ENCODE measurements around the gene NAALADL2. TPM values are rescaled to one million over a fixed set of nuclear protein-coding genes. Genes with fewer than 3 reads are reported as not detected.

Gene NAALADL2
- total RNA-seq, result under 1 TPM in 1 of 2 donors, not detected in 1; 0.35 TPM

DNA sequence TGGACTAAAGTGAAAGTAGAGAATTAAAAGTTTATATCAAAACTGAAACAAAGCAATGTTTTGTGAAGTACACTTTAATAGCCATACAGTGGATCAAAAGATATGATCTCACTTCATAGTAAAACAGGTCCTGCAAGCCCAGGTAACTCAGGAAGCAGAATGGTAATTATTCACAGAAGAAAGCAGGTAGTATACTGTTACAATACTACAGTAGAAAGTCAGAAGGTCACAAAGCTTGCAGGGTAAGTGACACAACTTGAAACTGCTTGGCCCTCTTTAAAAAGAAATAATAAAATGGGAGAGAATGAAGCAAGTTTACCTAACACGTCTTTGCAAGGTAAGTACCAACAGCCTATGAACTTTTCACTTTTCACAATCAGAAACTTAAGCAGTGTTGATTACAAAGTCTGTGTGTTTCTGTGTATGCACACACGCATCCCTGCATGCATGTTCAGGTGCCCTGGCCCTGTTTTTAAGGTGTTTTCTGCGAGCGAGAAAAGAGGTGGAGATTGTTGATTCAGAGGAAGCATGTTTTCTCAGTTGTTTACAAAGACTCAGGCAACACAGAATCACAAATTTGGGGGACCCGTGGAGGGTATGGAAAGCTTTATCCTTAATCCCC is at the start of gene NAALADL2:
Gene NAALADL2 (plus strand): TSS at position 221 of the 622 bp plus-strand sequence.
- no peak within 1 kb of the TSS for H3K27ac Mint-ChIP-seq
- H3K9me3 Mint-ChIP-seq, result peaks cover 4 to 7% of the 10 kb centered on the region in 2 donors
- H3K36me3 Mint-ChIP-seq, result no peaks in the 10 kb centered on the region
- ATAC-seq (no peak), DNase-seq (ENCODE audit: low spot score in 2 of 2) (no peak)

DNA sequence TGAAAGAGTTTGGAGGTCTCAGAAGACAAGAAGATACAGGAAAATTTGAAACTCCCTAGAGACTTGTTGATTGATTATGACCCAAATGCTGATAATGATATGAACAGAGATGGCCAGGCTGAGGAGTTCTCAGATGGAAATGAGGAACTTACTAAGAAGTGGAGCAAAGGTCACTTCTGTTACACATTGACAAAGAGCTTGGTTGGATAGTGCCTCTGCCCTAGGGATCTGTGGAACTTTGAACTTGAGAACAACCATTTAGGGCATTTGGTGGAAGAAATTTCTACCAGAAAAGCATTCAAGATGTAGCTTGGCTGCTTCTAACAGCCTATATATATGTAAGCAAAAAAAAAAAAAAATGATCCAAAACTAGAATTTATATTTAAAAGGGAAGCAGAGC is 48.9 kb upstream of the NAALADL2 start:
- no peak for DNase-seq (ENCODE audit: low spot score in 2 of 2)
- Mint-ChIP-seq H3K27ac (no peak overlapping the region), H3K9me3 (peaks cover 5 to 6% of the 10 kb centered on the region in 2 donors), H3K36me3 (no peaks in the 10 kb centered on the region)
- no peak for ATAC-seq

DNA sequence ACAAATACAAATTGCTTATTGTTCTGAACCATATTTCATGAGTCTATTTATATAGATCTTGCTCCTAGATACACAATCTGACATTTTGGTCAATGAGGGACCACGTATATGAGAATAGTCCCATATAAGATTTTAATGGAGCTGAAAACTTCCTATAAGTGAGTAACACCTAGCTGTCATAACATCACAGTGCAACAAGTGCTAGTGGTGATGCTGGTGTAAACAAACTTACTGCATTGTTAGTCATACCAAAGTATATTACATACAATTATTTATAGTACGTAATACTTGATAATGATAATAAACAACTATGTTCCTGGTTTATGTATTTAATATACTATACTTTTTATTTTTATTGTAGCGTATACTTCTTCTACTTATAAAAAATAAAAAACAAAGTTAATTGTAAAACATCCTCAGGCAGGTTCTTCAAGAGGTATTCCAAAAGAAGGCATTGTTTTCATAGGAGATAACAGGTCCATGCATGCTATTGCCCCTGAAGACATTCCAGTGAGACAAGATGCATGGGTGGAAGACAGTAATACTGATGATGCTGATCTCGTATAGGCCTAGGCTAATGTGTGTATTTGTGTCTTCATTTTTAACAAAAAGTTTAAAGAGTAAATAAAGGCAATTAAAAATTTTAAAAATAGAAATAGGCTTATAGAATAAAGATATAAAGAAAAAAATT is 46.8 kb upstream of the NAALADL2 start:
- DNase-seq (ENCODE audit: low spot score in 2 of 2) (no peak), ATAC-seq (no peak)
- peaks cover 5 to 6% of the 10 kb centered on the region in 2 donors for H3K9me3 Mint-ChIP-seq
- no peak overlapping the region for H3K27ac Mint-ChIP-seq
- no peaks in the 10 kb centered on the region for H3K36me3 Mint-ChIP-seq

DNA sequence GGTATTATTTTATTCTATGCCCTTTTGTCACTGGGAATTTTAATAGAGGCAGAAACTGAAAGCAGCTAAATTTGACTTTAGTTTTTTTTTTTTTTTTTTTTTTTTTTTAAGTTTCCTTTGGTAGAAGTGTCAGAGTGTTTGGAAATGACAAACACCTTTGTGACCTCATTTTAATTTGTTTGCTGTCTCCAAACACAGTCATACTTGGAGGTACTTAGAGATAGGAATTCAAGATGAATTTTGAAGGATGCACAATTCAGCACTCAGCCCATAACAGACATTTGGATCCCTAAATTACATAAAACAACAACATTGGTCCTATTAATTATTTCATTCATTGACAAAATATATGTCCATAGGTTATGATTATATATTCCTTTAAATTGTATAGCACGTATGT is 43.4 kb upstream of the NAALADL2 start:
- DNase-seq (ENCODE audit: low spot score in 2 of 2) (no peak), ATAC-seq (no peak)
- Mint-ChIP-seq H3K9me3 (peaks cover 0 to 5% of the 10 kb centered on the region in 2 donors), H3K36me3 (no peaks in the 10 kb centered on the region), H3K27ac (no peak overlapping the region)

DNA sequence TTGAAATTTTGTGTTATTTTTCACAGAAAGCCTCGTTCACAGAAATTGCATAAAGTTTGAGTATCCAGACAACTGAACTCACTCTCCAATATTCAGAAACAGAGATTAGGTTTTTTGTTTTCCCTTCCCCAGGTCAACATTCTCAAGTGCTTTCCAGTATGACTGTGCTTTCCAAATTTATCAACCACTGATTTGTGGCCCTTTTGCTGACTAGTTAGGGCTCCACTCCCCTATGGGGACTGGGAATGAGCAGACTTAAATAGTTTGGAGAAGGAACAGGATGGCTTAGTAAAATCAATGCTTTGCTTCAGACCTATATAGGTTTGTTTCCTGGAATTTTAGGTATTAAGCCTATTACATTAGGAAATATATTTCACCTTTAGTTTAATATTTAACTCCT is 38.2 kb upstream of the NAALADL2 start:
- ATAC-seq (no peak), DNase-seq (ENCODE audit: low spot score in 2 of 2) (no peak)
- no peaks in the 10 kb centered on the region for H3K36me3 Mint-ChIP-seq
- H3K9me3 Mint-ChIP-seq, result peaks cover 2% of the 10 kb centered on the region in 2 donors
- H3K27ac Mint-ChIP-seq, result no peak overlapping the region

DNA sequence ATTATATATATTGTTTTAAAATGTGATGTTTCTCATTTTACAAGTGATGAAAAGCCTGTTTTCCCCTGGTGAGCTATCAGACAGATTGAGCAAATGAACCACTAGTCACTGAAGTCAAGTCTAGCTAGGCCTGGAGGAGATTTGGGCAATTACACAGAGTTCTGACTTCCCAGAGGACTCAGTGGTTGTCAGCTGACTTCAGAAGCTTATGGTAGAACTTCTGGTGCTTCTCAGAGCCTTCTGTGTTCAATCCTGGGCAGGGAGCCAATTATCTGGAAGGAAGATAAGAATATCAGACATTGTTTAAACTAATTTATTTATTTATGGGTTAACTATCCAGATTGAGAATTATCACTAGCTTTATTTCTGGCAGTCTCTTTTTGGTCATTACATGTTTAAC is 37.7 kb upstream of the NAALADL2 start:
- H3K36me3 Mint-ChIP-seq, result no peaks in the 10 kb centered on the region
- H3K27ac Mint-ChIP-seq, result no peak overlapping the region
- no peak for ATAC-seq
- DNase-seq (ENCODE audit: low spot score in 2 of 2), result no peak
- H3K9me3 Mint-ChIP-seq, result peaks cover 5 to 6% of the 10 kb centered on the region in 2 donors

DNA sequence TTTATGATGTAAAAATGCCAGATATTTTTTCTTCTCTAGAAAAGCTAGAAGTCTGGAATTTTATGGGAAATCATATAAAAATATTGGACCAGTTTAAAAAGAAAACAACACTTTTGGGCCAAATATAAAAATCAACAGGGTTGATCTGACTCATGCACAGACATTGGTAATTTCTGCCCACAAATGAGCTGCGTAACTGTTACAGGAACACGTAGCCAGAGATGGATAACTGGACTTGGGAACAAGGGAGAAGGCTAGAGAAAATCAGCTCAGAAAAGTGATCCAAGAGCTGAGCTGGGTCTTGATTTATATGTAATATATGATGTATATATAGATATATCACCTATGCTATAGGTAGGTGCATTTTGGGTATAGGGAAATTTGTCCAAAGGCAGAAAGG is 36.8 kb upstream of the NAALADL2 start:
- Mint-ChIP-seq H3K9me3 (peaks cover 6 to 10% of the 10 kb centered on the region in 2 donors), H3K36me3 (no peaks in the 10 kb centered on the region), H3K27ac (no peak overlapping the region)
- no peak for ATAC-seq
- no peak for DNase-seq (ENCODE audit: low spot score in 2 of 2)

DNA sequence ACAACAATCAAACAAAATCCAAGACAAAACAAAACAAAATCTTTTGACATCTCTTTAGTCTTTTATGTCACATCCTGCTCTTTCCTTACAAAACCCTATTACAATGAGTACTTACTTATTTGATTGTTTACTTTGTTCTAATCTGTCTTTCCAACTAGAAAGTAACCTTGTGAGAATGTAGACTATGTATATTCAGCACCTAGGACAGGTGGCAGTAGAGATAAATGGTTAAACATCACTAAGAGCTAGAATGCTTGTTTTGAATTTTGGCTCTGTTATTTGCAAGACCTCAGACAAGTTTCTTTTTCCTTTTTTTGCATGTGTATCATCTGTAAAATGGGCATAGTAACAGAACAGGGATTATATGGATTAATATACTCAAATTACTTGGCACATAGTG is 33.1 kb upstream of the NAALADL2 start:
- DNase-seq (ENCODE audit: low spot score in 2 of 2) (no peak), ATAC-seq (no peak)
- Mint-ChIP-seq H3K9me3 (peaks cover 11 to 19% of the 10 kb centered on the region in 2 donors), H3K27ac (no peak overlapping the region), H3K36me3 (no peaks in the 10 kb centered on the region)

DNA sequence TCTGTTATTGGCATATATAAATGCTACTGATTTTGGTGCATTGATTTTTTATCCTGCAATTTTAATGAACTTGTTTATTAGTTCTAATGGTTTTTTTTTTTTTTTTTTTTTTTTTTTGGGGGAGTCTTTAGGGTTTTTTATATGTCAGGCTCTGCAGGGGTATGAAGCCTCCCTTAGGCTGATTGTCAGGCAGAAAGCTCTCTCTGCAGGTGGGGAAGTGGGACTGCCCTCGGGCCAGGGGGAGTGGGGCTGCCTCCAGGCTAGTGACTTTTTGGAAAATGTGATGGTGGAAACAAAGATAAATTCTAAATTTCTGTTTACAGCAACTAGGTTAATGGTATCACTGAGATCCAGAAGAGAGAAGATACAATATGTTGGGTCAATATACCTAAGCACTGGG is 14.4 kb upstream of the NAALADL2 start:
- no peak for DNase-seq (ENCODE audit: low spot score in 2 of 2)
- no peak overlapping the region for H3K27ac Mint-ChIP-seq
- H3K36me3 Mint-ChIP-seq, result no peaks in the 10 kb centered on the region
- ATAC-seq, result no peak
- peaks cover 5% of the 10 kb centered on the region in 2 donors for H3K9me3 Mint-ChIP-seq

DNA sequence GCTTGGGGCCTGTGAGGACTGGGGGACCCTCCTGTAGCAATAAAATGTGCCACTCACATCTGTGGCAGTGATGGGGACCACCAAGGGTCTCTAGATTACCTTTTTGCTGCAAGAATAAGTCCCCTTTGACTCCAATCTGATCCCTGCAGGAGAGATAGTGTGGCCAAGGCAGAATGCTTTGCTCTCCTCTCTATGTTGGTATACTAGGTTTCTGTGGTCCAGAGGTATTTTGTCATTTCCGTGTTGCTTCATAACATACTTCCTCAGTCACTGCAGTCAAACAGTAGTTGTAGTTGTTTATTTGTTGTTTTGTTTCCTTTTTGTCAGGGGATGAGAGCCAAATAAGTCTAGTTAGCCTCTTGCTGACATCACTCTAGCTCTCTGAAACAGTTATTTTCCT is 13.1 kb upstream of the NAALADL2 start:
- no peaks in the 10 kb centered on the region for H3K36me3 Mint-ChIP-seq
- no peak for ATAC-seq
- peaks cover 9% of the 10 kb centered on the region in 2 donors for H3K9me3 Mint-ChIP-seq

DNA sequence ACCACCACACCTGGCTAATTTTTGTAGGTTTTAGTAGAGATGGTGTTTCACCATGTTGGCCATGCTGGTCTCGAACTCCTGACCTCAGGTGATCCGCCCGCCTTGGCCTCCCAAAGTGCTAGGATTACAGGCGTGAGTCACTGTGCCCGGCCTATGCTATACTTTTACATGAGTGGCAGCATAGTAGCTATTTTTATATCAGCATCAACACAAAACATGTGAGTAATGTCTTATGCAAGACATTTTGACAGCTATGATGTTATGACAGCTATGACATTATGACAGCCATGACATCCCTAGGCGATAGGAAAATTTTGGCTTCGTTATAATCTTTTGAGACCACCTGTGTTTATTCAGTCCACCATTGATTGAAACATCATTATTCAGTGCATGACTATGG is 4.1 kb upstream of the NAALADL2 start:
- H3K36me3 Mint-ChIP-seq, result no peaks in the 10 kb centered on the region
- no peak for DNase-seq (ENCODE audit: low spot score in 2 of 2)
- no peak overlapping the region for H3K27ac Mint-ChIP-seq
- no peak for ATAC-seq
- H3K9me3 Mint-ChIP-seq, result peaks cover 10 to 11% of the 10 kb centered on the region in 2 donors

More for the DNA sequence above, 13.1 kb upstream of the NAALADL2 start:
- H3K27ac Mint-ChIP-seq, result no peak overlapping the region
- DNase-seq (ENCODE audit: low spot score in 2 of 2), result no peak

DNA sequence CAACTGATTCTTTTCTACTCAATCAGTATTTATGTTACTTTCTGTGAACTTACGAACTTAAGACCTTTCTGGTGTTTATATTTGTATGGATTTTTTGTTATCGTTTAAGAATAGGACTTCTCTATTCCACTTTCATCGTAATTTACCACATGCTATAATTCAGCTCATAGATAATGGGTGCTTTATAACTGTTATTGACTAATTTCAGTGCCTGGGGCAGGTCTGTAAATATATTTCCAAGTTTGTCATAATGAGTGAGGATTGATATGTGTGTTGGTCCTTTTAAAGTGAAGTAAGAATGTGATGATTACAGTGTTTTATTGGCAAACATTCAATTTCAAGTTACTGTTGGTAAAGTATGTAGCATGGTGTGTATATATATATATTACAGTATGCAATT is 1.8 kb upstream of the NAALADL2 start:
- DNase-seq (ENCODE audit: low spot score in 2 of 2), result no peak
- no peak for ATAC-seq
- Mint-ChIP-seq H3K36me3 (no peaks in the 10 kb centered on the region), H3K27ac (no peak overlapping the region), H3K9me3 (peaks cover 4 to 7% of the 10 kb centered on the region in 2 donors)

DNA sequence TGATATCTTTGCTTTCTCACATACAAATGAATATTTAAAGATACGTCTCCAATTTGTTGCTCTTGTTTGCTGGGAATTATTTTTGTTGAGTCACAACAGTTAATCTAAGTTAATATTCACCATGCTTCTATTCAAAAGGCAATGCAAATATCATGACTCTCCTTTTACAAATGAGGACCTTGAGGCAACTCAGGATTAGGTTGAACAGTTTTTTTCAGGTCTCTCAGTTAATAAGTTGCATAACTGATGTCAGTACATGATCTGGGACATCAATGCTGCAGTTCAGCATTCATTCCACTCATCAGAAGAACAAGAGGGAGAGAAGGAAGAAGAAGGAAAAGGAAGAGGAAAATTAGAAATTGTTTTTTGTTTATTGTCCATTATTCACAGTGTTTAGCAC is 781 bp upstream of the NAALADL2 start:
- H3K9me3 Mint-ChIP-seq, result peaks cover 3 to 4% of the 10 kb centered on the region in 2 donors
- H3K36me3 Mint-ChIP-seq, result no peaks in the 10 kb centered on the region
- no peak for DNase-seq (ENCODE audit: low spot score in 2 of 2)
- no peak overlapping the region for H3K27ac Mint-ChIP-seq
- no peak for ATAC-seq

DNA sequence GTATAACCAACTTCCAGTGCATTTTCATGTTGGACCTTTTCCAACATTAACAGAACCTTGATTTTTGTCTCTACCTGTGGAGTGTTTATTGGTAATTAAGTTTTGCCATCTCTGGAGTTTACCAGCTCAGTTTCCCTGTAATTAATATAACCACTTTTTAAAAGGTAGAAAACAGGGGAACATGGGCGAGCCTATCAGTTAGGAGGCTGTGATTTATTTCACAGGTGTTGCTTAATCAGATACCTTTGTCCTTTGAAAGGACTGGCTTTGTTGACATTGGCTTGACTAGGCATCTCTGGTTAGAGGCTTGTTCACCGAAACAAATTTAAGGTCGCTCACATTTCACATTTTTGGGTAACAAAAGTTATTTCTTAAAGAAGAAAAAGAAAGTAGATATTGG is 622 bp downstream of the NAALADL2 start:
- peaks cover 4 to 7% of the 10 kb centered on the region in 2 donors for H3K9me3 Mint-ChIP-seq
- H3K27ac Mint-ChIP-seq, result no peak overlapping the region
- DNase-seq (ENCODE audit: low spot score in 2 of 2), result no peak
- H3K36me3 Mint-ChIP-seq, result no peaks in the 10 kb centered on the region
- no peak for ATAC-seq

DNA sequence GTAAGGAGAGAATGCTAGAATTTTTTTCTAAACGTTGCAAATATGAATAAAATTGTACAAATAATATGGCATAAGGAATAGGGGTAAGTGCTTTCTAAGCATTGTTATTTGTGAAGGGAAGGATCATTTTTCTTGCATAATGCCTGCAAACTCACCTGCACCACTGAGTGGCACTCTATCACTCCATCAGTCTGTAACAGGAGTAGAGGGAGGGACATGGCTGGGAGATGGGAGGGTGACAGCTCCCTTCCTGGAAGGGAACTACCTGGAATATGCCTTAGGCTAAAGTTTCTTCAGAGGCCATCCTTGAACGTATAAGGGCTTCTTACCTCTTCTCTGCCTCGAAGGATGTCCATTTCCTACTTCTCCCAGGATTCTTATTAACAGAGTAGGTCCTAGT is 3.0 kb downstream of the NAALADL2 start:
- no peaks in the 10 kb centered on the region for H3K36me3 Mint-ChIP-seq
- ATAC-seq (no peak), DNase-seq (ENCODE audit: low spot score in 2 of 2) (no peak)
- H3K27ac Mint-ChIP-seq, result no peak overlapping the region
- peaks cover 4 to 7% of the 10 kb centered on the region in 2 donors for H3K9me3 Mint-ChIP-seq

DNA sequence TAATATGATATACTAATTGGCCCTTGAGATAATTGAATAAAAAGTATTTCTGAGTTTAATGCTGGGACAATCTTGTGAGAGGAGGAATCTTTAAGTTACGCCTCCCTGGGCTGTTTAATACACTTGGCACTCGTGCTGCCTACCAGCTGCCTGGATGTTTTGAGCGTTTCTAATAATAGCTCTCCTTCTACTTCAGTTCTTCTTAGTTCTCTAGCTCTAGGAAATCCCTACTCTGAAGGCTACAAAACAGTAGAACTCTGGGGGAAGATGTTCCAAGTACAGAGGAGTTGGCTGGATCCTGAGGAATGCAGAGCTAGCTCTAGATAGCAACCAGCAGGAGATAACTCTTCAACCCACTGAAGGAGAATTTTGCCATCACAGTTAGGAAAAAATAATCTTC is 3.5 kb downstream of the NAALADL2 start:
- DNase-seq (ENCODE audit: low spot score in 2 of 2), result no peak

DNA sequence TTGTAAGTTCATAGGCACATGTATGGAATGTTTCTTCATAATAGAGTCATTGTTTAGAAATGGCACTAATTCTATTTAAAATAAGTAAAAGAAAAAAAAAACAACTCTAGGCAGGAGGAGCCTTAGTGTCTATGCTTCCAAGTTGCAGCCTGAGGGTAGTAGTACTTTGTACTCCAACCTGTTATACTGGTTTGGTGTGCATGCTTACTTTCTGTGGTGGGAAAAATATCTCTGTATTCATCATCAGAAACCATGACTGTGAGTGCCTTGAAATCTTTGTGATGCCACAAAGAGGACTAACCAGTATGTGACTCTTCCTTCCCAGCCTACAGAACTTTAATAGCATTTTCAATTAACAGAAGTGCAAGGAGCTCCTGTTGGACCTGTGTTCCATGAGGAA is 4.4 kb downstream of the NAALADL2 start:
- H3K36me3 Mint-ChIP-seq, result no peaks in the 10 kb centered on the region
- ATAC-seq, result no peak
- H3K27ac Mint-ChIP-seq, result no peak overlapping the region
- H3K9me3 Mint-ChIP-seq, result peaks cover 1 to 5% of the 10 kb centered on the region in 2 donors
- no peak for DNase-seq (ENCODE audit: low spot score in 2 of 2)

More for the DNA sequence above, 3.5 kb downstream of the NAALADL2 start:
- no peaks in the 10 kb centered on the region for H3K36me3 Mint-ChIP-seq
- no peak for ATAC-seq
- peaks cover 4 to 7% of the 10 kb centered on the region in 2 donors for H3K9me3 Mint-ChIP-seq
- H3K27ac Mint-ChIP-seq, result no peak overlapping the region

DNA sequence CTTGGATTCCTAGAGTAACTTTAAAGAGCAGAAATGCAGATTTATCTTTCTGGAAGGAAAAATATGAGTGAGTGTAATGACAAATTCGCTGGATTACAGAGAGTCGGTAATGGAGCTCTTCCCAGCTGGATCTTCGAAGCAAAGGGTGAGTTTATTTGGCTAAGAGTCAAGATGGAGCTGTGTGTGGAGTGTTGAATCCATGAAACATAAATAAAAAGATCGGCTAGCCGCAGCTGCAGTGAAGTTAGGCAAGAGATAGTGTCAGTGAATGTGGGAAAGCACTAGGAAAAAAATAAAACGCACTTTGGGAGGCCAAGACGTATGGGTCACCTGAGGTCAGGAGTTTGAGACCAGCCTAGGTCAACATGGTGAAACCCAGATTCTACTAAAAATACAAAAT is 10.3 kb downstream of the NAALADL2 start:
- ATAC-seq (no peak), DNase-seq (ENCODE audit: low spot score in 2 of 2) (no peak)
- H3K9me3 Mint-ChIP-seq, result no peaks in the 10 kb centered on the region
- no peak overlapping the region for H3K27ac Mint-ChIP-seq
- H3K36me3 Mint-ChIP-seq, result no peaks in the 10 kb centered on the region
